HG03521 (cell line): Measurements from ENCODE around the gene MCF2L2.
"Not testable (repeated sequence)": the region's sequence is repeated elsewhere in the genome, so short reads cannot be mapped to it uniquely, and the experiment has no call there.

Source experiments
- ATAC-seq: cut with Tn5 transposase; IDR thresholded peaks from one replicate; pipeline ENCODE4 v1.9.1; 2021; ENCODE audit warnings: mild to moderate bottlenecking, moderate library complexity; ENCODE audit not compliant: unreplicated experiment

Gene MCF2L2, protein sequence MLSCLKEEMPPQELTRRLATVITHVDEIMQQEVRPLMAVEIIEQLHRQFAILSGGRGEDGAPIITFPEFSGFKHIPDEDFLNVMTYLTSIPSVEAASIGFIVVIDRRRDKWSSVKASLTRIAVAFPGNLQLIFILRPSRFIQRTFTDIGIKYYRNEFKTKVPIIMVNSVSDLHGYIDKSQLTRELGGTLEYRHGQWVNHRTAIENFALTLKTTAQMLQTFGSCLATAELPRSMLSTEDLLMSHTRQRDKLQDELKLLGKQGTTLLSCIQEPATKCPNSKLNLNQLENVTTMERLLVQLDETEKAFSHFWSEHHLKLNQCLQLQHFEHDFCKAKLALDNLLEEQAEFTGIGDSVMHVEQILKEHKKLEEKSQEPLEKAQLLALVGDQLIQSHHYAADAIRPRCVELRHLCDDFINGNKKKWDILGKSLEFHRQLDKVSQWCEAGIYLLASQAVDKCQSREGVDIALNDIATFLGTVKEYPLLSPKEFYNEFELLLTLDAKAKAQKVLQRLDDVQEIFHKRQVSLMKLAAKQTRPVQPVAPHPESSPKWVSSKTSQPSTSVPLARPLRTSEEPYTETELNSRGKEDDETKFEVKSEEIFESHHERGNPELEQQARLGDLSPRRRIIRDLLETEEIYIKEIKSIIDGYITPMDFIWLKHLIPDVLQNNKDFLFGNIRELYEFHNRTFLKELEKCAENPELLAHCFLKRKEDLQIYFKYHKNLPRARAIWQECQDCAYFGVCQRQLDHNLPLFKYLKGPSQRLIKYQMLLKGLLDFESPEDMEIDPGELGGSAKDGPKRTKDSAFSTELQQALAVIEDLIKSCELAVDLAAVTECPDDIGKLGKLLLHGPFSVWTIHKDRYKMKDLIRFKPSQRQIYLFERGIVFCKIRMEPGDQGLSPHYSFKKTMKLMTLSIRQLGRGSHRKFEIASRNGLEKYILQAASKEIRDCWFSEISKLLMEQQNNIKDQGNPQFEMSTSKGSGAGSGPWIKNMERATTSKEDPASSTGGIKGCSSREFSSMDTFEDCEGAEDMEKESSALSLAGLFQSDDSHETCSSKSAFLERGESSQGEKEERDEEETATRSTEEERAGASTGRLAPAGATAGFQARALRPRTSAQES

DNA sequence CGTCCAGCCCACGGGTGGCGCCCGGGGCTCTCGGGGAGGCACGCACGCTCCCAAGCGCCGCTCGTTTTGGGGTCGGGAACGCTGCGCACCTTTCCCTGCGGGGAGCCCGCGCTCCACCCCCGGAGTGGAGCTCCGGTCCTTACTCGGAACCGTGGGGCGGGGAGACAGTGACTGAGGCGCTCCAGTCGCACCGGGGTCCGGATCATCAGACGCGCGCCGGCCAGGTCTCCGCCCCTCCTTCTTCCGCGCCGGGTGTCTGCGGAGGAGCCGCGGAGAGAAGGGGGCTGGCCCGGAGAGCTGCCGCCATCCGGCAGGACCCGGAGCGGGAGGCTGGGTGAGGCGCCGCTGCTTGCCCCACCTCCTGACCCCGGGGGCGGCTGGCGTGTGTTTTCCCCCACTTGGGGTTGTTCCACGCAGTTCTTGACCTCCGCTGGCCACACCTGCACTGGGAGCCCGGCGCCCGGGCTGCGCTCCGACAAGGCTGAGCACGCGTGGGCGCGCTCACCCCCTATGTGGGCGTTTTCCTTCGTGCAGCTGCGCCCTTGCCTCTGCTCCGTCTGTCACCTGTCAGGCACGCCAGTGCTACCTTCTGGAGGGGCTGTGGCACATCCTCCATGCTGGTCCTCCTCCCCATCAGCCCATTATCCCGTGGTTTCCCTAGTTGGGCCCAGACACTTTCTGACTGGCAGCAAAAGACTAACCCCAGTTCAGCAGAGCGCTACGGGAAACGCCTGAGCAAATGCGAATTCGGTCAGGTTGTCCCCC is at the start of gene MCF2L2:
TSS of gene MCF2L2 (minus strand) at position 173 of the 765 bp plus-strand sequence. CDS start 642 bp downstream, outside the sequence.
- peak; percentile 54 for ATAC-seq

DNA sequence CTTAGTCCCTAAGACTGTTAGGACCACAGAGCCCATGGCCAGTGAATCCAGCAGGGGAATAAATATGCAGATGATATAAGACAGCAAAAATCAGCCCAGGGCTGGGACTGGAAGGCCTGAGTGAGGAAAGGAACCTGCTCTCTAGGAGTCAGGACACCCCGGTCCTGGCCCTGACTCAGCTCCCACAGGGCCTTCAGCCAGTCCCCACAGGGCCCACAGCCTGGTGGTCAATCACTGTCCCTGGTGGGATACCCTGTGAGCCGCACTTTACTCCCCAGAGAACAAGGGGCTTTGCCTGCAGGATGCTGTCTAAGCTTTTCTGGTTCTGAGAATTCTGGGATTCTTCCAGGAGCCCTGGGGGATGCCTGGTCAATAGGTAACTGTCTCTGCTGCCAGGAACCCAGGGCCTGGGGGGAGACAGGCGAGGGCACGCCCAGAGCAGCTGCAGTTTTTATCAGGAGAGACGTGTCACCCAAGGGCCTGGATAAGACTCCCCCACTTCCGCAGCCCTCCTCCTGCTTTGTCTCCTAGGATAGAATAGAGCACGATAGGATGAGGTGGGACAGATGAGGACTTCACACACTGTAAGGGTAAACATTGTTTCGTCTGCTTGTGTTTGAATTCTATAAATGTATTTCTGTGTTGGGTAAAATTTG is 49.5 kb upstream of the MCF2L2 start:
- ATAC-seq: no peak

DNA sequence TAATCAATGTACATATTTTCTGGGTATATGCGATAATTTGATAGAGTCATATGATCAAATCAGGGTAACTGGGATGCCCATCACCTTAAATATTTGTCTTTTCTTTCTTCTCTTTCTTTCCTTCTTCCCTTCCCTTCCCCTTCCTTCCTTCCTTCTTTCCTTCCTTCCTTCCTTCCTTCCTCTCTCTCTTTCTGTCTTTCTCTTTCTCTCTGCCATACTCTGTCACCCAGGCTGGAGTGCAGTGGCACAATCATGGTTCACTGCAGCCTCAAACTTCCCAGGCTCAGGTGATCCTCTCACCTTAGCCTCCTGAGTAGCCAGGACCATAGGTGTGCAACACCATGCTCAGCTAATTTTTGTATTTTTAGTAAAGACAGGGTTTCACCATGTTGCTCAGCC is 47.3 kb upstream of the MCF2L2 start:
- ATAC-seq: not testable (repeated sequence)

DNA sequence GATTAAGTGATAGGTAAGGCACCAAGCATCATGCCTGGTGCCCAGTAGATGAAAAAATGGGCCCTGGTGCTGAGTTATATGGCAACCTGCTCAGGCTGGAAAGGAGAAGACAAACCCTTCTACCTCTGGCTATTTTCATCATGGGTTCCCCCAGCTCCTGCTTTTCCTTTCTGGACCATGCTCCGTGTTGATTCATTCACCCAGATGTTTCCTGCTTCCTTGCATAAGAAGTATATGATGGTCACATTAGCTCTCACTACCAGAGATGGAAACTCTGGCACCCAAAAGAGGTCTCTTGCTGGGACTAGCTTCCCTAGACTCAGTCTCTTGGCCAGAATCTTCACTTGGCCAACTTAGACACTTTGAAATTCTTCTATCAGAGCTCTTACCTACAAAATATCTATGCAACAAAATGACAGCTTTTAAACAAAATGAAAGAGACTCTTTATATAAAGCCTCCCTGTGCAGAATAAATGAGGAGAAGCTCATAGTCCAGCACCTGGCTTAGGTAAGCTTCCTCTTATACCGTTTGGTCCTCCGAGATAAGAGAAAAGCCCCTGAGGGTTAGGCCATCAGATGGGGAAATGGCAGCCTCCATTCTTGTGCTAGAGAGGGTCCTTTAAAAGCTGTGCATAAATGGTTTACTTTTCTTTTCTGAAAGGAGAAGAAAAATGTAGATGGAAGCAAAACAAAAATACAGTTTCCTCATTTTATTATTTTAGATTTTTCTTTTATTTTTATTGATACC is 46.8 kb upstream of the MCF2L2 start:
- ATAC-seq: no peak

DNA sequence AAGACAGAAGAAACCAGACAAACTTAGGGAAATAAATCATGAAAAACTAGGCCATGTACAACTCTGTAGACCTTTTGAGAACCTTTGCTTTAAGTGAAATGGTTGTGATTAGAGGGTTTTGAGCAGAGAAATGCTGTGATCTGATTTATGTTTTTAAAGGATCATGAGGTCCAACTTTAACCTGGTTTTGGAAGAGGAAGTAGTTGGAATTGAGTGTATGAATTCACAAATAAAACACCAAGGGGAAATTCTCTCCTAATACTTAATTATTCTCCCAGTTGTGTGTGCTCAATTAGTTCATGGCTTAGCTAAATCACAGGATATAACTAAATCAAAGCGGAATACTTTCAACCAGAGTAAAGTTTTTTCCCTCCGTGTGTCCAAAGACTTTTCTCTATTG is 45.5 kb upstream of the MCF2L2 start:
- no peak for ATAC-seq

DNA sequence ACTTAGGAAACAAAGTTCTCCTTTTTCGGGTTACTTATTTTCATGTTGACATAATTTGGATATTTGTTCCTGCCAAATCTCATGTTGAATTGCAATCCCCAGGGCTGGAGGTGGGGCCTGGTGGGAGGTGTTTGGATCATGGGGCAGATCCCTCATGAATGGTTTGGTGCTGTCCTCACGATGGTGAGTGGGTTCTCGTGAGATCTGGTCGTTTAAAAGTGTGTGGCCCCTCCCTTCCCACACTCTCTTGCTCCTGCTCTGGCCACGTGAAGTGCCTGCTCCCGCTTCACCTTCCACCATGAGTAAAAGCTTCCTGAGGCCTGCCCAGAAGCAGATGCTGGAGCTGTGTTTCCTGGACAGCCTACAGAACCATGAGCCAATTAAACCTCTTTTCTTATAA is 43.7 kb upstream of the MCF2L2 start:
- ATAC-seq: no peak

DNA sequence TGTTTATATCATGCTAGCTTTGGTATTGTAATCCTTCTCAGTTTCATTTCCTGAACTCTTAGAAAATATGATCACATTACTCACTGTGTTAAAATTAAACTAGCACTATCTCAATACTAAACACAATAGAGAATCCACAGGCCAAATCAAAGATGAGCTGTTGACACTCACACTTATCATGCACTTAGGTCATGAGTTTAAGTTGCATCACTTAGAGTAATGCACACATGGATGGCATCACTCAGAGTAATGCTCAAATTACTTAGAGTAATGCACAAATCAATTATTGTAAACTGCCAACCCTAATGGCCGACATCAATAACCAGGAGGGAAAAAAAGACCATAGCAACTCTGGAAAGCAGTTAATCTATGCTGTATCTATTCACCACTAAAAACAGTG is 40.0 kb upstream of the MCF2L2 start:
- no peak for ATAC-seq

DNA sequence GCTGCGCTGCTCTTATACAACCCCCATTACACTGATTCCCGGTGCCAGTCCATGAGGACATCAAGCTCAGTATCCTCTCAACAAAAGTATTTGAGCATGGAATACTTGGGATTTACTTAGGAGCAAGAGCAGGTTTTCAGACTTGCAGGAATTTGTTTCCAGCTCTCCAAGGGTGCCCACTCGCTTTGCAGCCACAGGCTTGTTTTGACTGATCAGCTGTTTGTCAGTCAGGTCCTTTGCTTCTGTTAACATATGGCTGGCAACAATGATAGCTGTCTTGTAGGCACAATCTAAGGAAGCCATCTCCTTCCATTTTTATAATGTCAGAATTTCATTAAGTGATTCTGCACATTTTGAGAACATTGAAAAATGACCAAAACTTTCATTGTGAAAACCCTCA is 38.2 kb upstream of the MCF2L2 start:
- no peak for ATAC-seq

DNA sequence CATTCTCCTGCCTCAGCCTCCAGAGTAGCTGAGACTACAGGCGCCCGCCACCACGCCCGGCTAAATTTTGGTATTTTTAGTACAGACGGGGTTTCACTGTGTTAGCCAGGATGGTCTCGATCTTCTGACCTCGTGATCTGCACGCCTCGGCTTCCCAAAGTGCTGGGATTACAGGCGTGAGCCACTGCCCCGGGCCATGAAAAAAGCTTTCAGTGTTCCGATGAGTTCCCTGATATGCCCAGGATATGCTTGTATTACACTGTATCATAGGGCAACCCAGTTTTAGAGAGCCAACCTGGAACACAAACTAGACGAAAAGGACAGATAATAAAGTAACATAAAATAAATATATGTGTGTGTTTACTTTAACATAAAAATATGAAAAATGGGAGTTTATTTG is 37.3 kb upstream of the MCF2L2 start:
- not testable (repeated sequence) for ATAC-seq

DNA sequence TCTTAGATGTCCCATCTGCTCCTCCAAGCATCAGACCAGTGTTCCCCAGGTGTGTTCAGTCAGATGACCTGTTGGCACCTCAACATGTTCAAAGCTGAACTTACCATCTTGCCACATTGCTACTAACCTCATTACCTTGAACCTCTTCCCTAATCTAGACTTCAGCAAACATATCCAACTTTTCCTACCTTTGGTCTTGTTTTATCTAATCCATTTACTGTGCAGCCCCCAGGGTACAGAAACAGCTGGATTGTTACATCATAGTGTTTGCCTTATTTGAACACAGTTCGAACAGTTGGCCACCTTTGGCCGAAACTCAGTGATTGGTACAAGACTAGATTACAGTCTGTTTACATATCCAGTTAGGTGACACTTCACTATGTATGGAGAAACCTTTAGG is 36.1 kb upstream of the MCF2L2 start:
- ATAC-seq: no peak

DNA sequence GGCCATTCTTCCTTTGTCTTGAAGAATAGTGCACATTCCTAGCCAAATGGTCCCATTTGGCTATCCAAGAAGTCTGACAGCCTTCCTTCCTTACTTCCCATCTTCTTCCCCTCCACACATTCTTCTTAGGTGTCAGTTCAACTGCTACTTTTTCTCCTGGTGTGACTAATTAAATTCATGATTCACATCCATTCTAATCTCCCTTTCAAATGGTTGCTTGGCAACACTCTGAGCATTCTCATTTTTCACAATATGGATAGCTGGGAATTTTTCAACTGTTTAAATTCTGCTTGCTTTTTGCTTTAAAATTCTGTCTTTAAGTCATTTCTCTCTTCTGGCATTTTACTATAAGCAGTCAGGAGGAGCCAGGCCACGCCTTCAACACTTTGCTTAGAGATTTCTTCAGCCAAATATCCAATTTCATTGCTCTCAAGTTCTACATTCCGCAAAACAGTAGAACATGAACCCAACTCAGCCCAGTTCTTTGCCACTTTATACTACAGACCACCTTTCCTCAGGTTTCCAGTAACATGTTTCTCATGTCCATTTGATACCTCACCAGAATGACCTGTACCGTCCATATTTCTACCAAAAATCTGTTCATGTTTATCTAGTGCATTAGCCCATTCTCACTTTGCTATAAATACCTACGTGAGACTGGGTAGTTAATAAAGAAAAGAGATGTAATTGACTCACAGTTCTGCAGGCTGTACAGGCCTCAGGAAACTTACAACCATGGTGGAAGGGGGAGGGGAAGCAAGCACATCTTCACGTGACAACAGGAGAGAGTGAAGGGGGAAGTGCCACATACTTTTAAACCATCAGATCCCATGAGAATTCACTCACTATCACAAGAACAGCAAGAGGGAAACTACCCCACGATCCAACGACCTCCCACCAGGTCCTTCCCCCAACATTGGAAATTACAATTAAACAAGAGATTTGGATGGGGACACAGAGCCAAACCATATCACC is 31.9 kb upstream of the MCF2L2 start:
- ATAC-seq: no peak

DNA sequence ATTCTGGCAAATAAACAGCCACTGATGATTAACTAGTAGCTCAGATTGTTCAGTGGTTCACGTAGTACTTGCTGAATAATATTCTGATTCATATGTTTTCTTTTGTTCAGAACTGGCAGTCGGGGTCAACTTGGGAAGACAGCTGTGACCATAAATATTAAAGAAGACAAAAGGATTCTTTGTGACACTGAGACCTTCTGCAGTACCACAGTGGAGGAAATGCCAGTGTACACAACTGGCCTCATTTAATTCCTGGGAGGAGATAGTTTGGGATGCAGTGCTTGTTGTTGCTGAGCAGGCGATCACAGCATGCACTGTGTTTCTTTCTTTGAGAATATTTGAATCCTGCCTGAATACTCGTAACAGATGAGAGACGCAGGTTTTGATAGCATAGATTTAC is 26.7 kb upstream of the MCF2L2 start:
- no peak for ATAC-seq

DNA sequence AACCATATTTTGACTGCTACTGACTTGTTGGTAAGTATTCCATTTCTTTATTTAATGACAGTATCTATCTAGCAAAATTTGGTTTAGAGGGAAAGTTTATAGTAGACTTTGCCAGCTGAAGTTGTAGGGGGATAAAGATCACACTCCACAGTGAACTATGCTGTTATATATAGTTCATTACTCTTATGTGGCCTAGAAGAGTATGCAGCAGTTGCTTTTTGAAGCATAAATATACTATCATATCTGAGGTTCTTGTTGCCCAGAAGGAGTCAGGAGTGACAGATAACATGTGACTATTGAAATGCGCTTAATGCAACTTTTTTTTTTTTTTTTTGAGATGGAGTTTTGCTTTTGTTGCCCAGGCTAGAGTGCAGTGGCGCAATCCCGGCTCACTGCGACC is 25.6 kb upstream of the MCF2L2 start:
- ATAC-seq: no peak

DNA sequence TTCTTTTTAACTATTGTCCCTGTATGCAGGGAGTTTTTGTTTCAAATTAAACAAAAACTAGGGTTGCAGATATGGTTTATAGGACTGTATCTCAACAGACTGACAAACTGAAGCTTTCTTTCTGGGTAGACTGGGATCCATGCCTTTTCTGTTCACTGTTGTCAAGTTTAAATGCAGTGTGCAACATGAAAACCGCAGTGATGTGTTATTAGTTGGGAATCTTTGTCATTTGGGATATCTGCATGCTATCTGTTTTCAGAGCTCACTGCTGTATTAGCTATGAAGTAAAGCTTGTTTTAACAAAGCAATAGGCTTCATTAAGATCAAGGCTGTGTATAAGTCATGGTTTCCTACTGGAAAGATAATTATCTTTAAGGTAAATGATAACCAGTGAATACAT is 21.4 kb upstream of the MCF2L2 start:
- ATAC-seq: no peak

DNA sequence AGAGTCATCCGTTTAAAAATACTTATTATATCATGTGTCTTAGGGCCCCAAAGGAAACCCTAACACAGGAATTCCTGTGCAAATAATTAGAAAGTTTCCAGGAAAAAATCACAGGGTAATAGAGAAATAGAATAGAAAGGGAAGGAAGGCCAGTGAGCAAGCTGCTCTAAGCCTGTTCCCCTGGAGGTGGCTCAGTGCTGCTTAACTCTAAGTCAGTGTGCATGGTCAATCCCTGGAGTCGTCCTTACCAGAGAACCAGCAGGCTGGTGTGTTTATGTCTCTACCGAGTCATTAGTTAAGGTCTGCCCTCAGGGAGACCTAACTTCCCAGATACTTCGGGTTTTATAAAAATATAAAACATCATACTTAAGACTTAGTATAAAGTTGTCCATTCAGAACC is 21.0 kb upstream of the MCF2L2 start:
- no peak for ATAC-seq

DNA sequence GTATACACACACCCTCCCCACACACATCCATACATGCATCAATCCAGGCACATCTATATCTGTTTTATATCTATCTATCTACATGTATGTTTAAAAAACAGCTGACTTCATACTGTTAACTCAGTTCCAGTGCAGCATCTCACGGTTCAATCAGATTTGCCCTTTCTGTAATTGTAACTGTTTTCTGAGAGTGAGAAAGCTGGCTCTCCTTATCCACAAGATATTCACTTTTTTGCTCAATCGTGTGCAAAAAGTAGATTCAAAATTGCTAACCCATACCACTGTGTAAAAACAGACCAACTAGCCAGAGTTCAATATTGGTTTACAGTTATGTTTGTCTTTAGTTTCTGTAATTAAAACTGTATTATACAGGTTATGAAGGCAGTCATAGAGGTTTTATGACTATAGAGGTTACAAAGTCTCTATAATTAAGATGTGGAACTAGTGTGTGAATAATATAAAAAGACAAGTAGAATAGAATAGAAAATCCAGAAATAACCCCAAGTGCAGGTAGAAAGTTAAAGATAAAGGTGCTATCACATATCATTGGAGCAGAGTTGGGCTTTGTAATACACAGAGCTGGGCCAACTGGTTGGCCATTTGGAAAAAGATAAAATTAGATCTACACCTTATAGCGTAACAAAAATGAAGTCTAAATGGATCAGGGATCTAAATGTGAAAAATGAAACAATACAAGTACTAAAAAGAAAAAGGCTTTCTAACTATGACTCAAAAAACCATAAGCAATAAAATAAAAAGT is 20.1 kb upstream of the MCF2L2 start:
- no peak for ATAC-seq

DNA sequence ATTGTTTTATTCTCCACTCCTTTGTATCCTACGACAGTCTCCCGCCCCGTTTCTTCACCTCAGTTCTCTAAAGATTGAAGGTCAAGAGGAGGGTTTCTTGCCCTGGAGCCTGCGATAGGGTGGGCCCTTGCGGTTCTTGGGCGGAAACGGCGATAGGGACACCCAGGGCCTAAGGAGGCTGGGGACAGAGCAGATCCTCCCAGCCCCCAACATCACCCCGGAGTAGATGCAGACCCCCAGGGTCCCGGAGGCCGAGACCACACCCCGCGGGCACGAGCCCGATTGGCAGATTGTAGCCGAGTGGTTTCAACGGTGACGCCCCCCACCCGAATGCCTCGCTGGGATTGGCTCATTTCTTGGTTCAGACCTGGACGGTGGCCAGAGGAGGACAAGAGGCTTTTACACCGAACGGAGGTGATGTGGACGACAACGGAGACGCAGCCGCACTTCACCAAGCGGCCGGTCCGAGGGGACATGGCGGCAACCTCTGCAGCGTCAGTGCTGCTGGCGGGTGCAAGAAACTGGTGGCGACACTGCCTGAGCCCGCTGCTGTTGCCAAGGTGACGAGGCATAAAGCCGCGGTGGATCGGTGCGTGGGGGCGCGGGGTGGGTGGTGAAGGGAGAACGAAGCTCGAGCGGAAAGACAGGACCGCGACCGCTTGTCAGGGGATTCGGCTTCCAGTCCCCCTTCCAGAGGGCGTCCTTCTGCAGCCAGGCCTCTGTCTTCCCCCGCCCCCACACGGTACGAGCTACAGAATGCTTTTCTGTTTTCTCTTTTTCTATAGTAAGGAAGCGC is 19.0 kb upstream of the MCF2L2 start:
- ATAC-seq: peak; percentile 70
